Measurements from ENCODE around the gene PRPSAP1.
A peak's percentile ranks its signal among the peaks of the same experiment; 100 is the strongest.

The PRPSAP1 gene

DNA sequence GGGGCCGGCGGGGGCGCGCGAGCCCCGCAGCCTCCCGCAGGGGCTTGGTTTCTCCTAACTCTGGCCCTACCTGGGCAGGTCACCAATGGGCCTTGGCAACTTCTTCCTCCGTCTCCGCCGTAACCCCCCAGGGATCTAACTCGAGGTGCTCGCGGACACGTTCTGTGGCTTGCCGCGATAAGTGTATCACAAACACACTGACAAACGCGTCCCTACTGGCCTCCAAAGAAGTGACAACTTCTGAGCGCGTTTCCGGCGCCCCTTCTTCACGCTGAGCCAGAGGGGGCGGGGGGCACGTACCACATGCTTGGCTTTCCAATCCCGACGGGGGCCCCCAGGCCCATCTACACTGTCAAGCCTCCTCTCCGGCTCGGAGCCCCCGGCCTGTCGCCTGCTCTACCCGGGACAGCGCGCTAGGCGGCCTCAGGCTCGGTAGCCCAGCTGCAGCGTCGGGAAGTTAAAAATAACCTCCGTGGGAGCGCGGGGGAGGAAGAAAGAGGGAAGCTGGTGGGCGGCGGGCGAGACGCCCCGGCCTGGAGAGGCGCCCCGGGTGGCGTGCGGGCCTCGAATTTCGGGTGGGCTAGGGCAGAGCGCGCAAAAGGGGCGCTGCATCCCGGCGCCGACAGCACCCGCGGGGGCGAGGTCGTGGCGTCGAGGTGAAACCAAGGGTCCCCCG, 30.0 kb upstream of the PRPSAP1 start:
- peak in 1 of 2 experiments; percentile 37 for DNase-seq (ENCODE audit: low read depth in 2 of 2)

DNA sequence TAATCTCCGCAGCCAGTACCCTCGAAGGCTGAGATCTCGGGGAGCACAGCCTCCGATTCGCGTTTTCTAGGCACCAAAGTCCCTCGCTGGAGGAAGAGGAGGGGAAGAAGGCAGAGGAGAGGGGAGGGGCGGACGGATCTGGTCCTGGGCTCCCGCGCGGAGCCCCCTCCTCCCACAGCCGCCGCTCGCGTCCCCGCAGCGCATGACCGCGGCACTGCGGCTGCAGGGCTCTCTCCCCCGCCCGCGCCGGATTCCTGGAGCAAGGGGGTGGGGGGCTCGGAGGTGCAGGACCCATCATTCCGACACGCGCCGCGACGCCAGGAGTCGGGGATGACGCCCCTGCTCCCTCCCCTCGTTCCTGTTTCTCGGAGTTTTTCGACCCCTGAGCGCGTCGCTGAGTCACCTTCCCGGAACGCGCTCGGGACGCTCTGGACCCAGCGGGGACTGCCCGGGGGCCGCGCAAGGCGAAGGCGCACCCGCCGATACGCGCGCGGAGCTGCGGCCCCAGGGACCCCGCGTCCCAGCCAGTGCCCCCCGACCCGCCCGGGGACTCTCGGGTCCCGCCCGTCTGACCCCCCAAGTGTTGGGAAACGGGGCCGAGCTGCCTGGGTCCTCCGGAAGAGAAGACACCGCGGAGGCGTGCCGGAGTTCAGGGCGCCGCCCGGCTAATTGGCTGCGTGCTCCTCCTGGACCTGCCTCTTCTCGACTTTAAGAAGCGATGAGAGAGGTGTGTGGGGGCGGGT, 29.3 kb upstream of the PRPSAP1 start:
- peak; percentile 50 to 62 for DNase-seq (ENCODE audit: low read depth in 2 of 2)

DNA sequence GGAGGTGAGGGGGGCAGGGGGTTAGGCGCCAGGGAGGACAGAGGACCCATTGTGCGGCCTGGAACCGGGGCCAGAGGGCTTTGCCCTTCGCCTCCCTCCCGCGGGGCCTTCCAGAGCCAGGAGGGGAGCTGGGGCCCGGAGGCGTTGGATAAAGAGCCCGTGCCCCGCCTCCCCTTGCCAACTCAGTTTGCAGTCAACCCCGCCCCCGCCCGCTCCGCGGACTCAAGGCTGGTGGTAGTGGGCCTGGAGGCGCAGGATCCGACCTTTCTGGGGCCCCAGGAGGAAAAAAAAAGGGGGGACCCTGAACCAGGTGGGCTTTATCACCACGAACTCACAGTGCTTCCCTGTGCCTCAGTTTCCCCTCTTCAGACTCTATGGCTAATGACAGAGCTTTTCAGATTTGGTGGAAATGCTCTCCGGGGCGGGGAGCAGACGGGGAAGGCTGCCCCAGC, 28.7 kb upstream of the PRPSAP1 start:
- DNase-seq (ENCODE audit: low read depth in 2 of 2): peak in 1 of 2 experiments; percentile 28

DNA sequence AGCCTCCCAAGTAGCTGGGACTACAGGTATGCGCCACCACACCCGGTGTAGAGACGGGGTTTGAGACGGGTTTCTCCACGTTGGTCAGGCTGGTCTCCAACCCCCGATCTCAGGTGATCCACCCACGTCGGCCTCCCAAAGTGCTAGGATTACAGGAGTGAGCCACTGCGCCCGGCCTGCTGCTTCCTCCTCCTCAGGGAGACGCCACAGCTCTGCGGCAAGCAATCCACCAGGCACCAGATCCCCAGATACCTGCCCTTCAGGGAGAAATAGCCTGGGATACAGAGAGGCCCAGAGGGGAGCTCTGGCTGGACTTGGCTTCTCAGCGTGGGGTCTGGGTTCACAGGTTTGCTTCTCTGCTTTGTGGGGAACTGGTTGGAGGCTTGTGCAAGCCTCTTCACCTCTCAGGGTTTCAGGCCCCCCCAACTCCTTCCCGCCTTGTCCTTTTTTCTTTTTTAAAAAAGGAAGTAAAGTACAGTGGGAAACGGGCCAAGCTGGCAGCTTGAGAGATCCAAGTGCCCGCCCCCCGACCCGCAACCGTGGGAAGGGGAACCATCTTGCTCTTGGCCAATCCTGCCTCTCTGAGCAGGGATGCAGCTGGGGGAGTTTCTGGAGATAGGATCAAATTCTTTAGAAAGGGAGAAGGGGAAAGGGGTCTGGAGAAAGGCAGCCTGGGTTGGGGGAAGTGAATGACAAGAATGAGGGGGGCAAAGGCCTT, 28.1 kb upstream of the PRPSAP1 start:
- no peak for DNase-seq (ENCODE audit: low read depth in 2 of 2)

DNA sequence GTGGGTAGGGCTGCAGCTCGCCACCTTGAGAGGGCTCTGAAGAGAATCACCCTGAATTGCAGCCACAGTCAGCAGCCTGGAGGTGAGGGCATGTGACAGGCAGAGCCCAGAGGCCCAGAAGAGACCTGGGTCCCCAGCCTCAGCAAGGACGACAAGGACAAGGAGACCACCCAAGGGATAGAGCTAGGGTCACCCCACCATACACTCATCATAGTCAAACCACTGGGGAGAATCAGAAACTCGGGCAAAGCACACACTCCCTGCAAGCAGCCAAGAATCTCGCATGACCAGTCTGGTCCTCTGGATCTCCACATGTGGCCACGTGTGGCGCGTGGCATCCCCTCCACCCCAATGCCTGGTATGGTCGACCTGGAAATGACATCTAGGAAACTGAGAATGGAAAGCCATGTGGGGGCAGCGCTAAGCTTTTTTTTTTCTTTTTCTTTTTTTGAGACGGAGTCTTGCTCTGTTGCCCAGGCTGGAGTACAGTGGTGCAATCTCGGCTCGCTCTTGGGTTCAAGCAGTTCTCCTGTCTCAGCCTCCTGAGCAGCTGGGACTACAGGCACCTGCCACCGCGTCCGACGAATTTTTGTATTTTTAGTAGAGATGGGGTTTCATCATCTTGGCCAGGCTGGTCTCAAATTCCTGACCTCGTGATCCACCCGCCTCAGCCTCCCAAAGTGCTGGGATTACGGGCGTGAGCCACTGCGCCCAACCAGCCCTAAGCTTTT, 26.1 kb upstream of the PRPSAP1 start:
- DNase-seq (ENCODE audit: low read depth in 2 of 2): no peak

DNA sequence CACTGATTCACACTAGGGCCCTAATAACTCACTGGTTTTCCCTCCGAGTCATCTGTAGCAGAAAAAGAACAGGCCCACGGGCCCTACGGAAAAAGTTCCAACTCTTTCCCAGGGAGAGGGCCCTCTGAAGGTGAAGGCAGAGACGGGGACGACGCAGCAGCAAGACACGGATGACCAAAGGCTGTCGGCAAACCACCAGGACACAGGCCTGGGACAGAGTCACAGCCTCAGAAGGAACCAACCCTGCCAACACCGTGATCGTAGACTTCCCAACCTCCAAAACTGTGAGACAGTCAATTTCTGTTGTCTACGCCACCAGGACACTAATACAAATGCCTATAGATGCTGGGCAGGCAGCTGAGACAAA, 25.5 kb upstream of the PRPSAP1 start:
- no peak for DNase-seq (ENCODE audit: low read depth in 2 of 2)

DNA sequence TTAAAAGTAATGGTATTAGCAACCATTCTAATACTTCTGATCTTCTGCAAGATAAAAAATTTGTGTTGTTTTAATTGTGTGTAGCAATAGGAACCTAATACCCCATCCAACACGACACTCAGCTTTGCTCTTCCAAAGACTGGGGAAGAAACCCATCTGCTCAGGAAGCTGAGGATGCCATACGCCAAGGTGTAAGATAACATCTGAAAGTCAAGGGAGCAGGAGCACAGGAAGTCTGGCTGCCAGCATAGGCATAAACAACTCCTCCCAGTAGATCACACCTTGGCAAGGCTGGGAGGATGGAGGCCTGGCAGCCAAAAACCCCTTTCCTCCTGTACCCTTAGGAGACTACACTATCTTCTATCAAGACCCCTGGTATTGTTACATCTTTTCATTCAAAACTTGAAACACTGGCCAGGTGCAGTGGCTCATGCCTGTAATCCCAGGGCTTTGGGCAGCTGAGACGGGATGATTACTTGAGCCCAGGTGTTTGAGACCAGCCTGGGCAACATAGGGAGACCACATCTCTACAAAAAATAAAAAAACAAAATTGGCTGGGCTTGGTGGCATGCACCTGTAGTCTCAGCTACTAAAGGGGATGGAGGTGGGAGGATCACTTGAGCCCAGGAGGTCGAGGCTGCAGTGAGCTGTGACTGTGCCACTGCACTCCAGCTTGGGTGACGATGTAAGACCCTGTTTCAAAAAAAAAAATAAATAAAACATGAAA, 25.0 kb upstream of the PRPSAP1 start:
- no peak for DNase-seq (ENCODE audit: low read depth in 2 of 2)

DNA sequence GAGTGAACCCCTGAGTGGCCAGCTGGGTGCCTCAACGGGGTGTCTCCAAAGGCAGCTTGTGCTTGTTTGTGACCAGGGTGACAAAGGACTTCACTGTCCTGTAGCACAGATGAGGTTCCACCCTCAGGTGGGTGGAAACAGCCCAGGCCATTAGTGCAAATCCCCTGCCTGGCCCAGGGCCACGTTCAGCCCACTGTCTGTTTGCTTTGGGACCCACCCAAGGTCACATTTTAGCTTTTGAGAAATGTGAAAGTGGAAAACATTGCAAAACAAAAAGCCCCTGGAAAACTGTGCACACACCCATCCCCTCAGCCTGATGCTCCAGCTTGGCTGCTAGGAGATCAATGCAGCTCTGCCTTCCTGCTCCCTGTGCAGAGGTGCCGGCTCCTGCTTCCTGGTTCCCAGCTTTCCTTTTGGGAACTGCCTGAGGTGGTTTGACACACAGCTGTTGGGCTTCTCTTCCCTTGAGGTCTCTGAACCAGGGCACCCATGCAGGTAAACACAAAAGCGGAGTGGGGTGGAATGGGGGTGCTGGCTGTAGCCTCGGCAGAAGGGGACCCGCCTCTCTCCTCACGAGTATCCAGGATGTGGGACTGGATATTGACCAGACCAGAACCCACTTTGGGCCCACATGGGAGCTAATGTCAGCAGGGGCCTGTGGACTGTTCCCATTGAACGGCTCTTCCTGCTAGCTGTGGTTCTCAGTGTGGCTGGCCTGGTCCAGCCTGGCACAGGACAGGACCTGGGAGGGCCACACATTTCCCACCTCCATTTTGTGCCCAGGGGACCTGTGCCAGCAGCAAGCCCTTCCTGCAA, 22.8 kb upstream of the PRPSAP1 start:
- DNase-seq (ENCODE audit: low read depth in 2 of 2): no peak

DNA sequence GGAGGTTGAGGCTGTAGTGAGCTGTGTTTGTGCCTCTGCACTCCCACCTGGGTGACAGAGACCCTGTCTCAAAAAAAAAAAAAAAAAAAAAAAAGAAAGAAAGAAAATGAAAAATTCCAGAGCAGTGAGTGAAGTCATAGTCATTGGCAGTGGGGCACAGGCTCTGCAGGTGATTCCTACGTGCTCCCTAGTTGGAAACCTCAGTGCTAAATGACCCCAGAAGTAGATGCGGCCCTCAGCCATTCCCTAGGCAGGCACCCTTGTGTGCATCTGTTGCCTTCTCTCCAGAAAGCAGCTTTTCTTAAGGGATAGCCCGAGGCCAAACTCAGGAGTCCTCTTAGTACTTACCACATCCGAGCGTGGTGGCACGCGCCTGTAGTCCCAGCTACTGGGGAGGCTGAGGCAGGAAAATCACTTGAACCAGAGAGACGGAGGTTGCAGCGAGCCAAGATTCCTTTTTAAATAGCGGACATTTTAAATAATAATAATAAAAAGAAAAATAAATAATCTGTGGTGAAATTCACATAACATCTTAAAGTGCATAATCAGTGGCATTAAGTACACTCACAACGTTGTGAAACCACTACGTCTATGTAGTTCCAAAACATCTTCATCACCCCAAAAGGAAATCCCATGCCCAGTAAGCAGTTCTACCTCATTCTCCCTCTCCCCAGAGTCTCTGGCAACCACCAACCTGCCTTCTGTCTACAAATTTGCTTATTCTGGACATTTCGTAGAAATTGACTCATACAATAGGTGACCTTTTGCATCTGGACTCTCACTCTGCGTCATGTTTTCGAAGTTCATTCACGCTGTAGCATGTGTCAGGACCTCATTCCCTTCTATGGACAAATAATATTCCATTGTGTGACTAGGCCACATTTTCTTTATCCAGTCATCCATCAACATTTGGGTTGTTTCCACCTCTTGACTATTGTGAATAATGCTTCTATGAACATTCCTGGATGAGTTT, 18.2 kb upstream of the PRPSAP1 start:
- no peak for DNase-seq (ENCODE audit: low read depth in 2 of 2)

DNA sequence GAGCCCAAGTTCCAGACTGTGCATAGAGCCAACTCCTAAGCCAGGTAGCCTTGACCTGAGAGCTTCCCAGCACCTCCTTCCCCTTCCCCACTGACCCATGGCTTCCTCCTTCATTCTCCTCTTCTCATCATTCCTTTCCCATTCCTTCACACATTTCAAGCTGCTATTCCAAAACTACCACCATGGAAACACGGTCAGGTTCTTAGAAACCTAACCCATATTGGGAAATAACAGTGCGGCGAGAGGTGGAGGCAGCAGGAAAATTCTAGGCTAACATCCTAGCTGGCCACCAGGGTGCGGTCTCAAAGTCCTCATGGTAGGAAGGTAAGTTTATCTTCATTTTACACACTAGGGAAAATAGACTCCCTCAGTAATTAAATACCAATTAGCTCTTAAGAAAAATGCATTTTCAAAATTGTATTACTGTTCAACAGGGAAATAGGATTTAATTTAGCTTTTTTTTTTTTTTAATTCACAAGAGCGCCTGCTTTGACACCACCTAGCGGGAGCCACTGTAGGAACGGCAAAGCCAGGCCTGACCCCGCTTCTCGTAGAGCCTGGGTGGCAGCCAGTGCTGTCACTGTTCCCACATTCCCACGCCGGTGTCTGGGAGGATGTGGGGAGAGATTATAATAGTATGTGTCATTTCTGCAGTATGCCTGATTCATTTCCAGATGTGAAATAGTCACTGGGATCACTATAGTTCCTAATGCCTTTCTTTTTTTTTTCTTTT, 16.7 kb upstream of the PRPSAP1 start:
- no peak for DNase-seq (ENCODE audit: low read depth in 2 of 2)

DNA sequence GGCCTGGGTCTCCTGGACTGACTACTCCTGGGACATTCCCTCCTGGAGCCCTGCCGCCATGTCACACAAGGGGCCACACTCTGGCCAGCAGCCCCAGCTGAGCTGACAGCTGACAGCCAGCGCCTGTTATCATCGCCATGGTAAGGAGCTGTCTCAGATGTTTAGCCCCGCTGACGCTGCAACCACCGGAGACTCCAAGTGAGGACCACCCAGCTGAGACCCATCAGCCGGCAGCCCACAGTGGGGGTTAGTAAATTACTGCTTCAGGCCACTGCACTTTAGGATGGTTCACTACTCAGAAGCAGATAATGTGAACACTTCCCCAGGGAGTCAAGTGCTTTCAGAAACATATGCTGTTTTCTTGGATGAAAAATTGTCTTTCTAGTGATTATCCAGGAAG, 16.1 kb upstream of the PRPSAP1 start:
- no peak for DNase-seq (ENCODE audit: low read depth in 2 of 2)

DNA sequence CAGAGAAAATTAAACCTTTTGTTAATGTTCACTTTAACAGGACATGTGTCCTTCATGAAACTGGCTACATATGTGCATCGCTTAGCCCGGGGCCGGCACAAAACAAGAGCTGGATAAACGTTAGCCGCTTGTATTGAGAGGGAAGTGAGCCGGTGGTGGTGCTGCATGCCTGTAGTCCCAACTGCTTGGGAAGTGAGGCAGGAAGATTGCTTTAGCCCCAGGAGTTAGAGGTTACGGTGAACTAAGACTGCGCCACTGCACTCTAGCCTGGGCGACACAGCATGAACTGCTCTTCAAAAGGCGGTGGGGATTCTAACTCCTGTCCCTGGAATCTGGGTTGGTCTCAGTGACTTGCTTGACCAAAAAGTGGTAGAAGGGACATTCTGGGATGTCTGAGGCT, 15.7 kb upstream of the PRPSAP1 start:
- DNase-seq (ENCODE audit: low read depth in 2 of 2): no peak

DNA sequence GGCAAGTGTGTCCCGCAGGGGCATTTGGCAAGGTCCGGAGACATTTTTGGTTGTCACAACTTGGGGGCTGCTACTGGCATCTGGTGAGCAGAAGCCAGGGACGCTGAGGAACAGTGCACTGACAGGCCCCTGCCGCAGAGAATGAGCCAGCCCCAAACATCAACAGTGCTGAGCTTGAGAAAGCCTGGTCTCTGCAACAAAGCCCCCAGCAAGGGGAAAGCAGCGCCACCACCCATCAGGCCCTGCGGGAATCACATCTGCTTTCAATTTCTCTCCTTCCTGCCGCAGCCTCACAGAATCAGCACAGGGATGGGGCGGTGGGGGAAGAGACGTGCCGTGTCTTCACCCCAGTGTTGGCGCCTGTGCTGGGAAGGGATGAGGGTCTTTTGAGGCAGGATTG, 14.8 kb upstream of the PRPSAP1 start:
- no peak for DNase-seq (ENCODE audit: low read depth in 2 of 2)

DNA sequence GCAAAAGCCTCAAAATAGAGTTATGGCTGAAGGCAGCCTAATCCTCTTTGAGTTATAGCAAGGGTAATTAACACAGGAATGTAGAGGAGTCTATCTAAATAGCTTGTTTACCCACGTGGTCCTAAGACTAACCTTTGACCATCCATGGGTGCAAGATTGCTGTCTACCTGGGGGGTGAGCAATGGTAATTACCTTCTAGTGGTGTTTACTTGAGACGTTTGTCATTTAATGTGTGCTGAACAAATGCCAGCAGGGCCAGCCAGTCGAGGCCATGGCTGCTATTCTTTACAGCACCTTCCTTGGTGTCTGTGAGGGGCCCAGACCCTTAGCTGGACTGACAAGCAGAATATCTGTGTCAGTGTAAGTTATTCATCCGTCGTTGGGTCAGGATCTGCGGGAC, 13.9 kb upstream of the PRPSAP1 start:
- no peak for DNase-seq (ENCODE audit: low read depth in 2 of 2)

DNA sequence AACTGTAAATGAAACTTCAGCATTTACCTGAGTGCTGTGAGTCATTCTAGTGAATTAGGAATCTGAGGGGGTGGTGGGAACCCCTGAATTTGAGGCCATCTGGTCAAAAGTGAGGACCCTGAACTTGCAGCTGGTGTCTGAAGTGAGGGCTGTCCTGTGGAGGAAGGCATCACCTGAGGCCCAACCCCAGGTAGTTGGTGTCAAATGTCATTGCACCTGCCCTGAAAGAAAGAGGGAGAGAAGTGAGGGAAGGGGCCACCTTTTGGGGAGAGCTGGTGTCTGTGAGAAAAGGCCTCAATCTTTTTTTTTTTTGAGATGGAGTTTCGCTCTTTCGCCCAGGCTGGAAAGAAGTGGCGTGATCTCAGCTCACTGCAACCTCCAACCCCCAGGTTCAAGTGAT, 12.5 kb upstream of the PRPSAP1 start:
- DNase-seq (ENCODE audit: low read depth in 2 of 2): no peak

DNA sequence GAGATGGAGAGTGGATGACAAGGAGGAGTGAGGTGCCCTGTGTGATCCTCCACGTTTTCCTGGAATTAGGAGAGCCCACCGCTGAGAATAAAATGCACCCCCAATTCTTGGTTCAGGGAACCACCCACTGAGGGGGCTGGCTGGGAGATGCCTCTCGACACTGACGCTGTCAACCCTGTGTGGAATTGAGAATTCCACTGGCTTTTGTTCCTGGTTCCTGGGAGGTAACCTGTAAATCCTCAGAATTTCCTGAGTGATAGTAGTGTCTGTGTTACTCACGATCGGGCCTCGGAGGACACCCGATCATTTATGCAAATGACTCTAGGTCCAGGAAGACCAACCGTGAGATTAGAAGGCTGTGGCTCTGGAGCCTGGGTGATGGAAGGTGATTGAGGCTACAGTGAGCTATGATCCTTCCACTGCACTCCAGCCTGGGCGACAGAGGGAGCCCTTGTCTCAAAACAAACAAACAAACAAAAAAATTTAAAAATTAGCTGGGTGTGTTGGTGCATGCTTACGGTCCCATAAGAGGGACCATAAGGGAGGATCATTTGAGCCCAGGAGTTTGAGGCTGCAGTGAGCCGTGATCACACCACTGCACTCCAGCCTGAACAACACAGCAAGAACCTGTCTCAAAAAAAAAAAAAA, 11.7 kb upstream of the PRPSAP1 start:
- DNase-seq (ENCODE audit: low read depth in 2 of 2): no peak

DNA sequence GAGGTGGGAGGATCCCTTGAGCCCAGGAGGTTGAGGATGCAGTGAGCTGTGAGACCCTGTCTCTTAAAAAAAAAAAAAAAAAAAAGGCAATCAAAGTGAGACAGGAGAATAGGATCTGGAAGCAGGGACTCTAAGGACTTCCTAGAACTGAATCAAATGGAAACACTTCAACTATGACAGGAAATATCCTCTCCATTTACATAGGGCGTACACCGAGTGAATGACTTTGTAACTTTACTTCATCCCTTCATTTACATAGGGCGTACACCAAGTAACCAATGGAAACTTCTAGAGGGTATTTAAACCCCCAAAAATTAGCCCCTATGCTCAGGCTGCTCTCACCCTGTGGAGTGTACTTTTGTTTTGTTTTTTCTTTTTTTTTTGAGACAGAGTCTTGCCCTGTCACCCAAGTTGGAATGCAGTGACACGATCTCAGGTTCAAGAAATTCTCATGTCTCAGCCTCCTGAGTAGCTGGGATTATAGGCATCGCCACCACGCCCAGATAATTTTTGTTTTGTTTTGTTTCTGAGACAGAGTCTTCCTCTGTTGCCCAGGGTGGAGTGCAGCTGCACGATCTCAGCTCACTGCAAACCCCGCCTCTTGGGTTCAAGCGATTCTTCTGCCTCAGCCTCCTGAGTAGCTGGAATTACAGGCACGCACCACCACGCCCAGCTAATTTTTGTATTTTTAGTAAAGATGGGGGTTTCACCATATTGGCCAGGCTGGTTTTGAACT, 9.6 kb upstream of the PRPSAP1 start:
- DNase-seq (ENCODE audit: low read depth in 2 of 2): no peak

DNA sequence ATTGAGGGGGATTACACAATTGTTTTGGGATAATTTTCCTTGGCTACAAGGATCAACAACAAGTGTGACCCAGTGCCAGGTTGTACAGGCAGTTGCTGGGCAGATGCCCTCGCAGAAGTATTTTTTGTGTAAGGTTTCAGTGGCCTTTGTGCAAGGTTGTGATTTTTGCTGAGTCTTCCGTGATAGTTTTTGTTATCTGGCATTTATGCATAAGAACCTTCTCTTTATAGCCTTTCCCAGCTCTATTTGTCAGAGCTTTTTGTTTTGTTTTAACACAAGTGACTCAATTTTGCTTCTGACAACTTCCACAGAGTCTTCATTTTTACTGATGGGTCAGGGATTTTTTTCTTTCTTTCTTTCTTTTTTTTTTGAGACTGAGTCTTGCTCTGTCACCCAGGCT, 6.7 kb upstream of the PRPSAP1 start:
- DNase-seq (ENCODE audit: low read depth in 2 of 2): no peak

Data from stimulated activated CD4-positive, alpha-beta T cell treated with anti-CD3 and anti-CD28 coated beads, Interleukin-12 subunit alpha, Interleukin-12 subunit beta, amount 100 ng/mL, for 24 hours (primary cell).